ENCODE data around the gene GNAS-AS1. TPM values are rescaled to one million over a fixed set of nuclear protein-coding genes. Genes with fewer than 3 reads are reported as not detected.

The GNAS-AS1 gene
- total and polyA plus RNA-seq, 2 experiments from 2014 or later = 0.98 TPM; not detected in 1

- peak overlapping the region; percentile 100 for H3K27ac ChIP-seq
- H3K79me2 ChIP-seq = peaks cover 75% of the 10 kb centered on the region
- H3K4me3 ChIP-seq = peak overlapping the region; percentile 97
- no peak overlapping the region for H2AFZ ChIP-seq
- DNase-seq (ENCODE audit: low spot score) = no peak
- no peaks in the 10 kb centered on the region for H3K36me3 ChIP-seq (replicated peaks; ENCODE audit: insufficient read depth, low read depth)
- H3K4me1 ChIP-seq (ENCODE audit: insufficient read depth) = peaks cover 45% of the 10 kb centered on the region
- 7% methylated on average over 1 of the region's 1 CpG for WGBS (ENCODE audit: low lambda C conversion rate, missing lambda C conversion rate)
- no peak for TF ChIP-seq EZH2phosphoT487 (IDR thresholded peaks at IDR 0.05; ENCODE audit: low read depth, severe bottlenecking, unreplicated experiment)
- no peak for TF ChIP-seq EZH2 (IDR thresholded peaks at IDR 0.05; ENCODE audit: borderline replicate concordance)
- TF ChIP-seq CTCF (IDR thresholded peaks at IDR 0.05; ENCODE audit: poor library complexity) = no peak
- peaks cover 51% of the 10 kb centered on the region for H4K20me1 ChIP-seq (ENCODE audit: insufficient read depth, poor library complexity, severe bottlenecking)
- no peaks in the 10 kb centered on the region for H3K9me3 ChIP-seq (ENCODE audit: low read depth)
- H3K9me2 ChIP-seq (replicated peaks; ENCODE audit: insufficient read depth) = no peaks in the 10 kb centered on the region
- peak overlapping the region; percentile 83 for H3K4me2 ChIP-seq
- no peaks in the 10 kb centered on the region for H3K27me3 ChIP-seq
These were observed 42.2 kb upstream of the GNAS-AS1 start for GRCh38 chr20:58892932-58893224.

GRCh38 chr20:58892141-58892931 is 41.6 kb upstream of the GNAS-AS1 start:
- TF ChIP-seq EZH2phosphoT487 (IDR thresholded peaks at IDR 0.05; ENCODE audit: low read depth, severe bottlenecking, unreplicated experiment) = no peak
- peak; percentile 11 for TF ChIP-seq CTCF (IDR thresholded peaks at IDR 0.05; ENCODE audit: poor library complexity)
- Histone ChIP-seq H3K9me3 (ENCODE audit: low read depth) (no peaks in the 10 kb centered on the region), H3K9me2 (replicated peaks; ENCODE audit: insufficient read depth) (no peaks in the 10 kb centered on the region), H3K79me2 (peaks cover 75% of the 10 kb centered on the region), H3K4me2 (peak overlapping the region; percentile 83), H3K27me3 (no peaks in the 10 kb centered on the region), H4K20me1 (ENCODE audit: insufficient read depth, poor library complexity, severe bottlenecking) (peaks cover 45% of the 10 kb centered on the region), H3K4me3 (peak overlapping the region; percentile 97), H3K36me3 (replicated peaks; ENCODE audit: insufficient read depth, low read depth) (no peaks in the 10 kb centered on the region), H3K27ac (peak overlapping the region; percentile 100), H3K4me1 (ENCODE audit: insufficient read depth) (peaks cover 41% of the 10 kb centered on the region), H2AFZ (peak overlapping the region; percentile 56)
- WGBS (ENCODE audit: low lambda C conversion rate, missing lambda C conversion rate) = 3% methylated on average over 16 of the region's 49 CpGs
- DNase-seq (ENCODE audit: low spot score) = peak; percentile 90

GRCh38 chr20:58891718-58892140 is 41.0 kb upstream of the GNAS-AS1 start:
- peak; percentile 70 for DNase-seq (ENCODE audit: low spot score)
- Histone ChIP-seq H3K79me2 (peaks cover 70% of the 10 kb centered on the region), H3K9me2 (replicated peaks; ENCODE audit: insufficient read depth) (no peaks in the 10 kb centered on the region), H3K9me3 (ENCODE audit: low read depth) (no peaks in the 10 kb centered on the region), H3K27me3 (no peaks in the 10 kb centered on the region), H3K27ac (peak overlapping the region; percentile 100), H3K4me2 (peak overlapping the region; percentile 83), H3K4me1 (ENCODE audit: insufficient read depth) (peaks cover 35% of the 10 kb centered on the region), H3K4me3 (peak overlapping the region; percentile 97), H4K20me1 (ENCODE audit: insufficient read depth, poor library complexity, severe bottlenecking) (peaks cover 39% of the 10 kb centered on the region), H2AFZ (peak overlapping the region; percentile 56), H3K36me3 (replicated peaks; ENCODE audit: insufficient read depth, low read depth) (no peaks in the 10 kb centered on the region)
- no peak for TF ChIP-seq EZH2 (IDR thresholded peaks at IDR 0.05; ENCODE audit: borderline replicate concordance)
- no peak for TF ChIP-seq EZH2phosphoT487 (IDR thresholded peaks at IDR 0.05; ENCODE audit: low read depth, severe bottlenecking, unreplicated experiment)
- no peak for TF ChIP-seq CTCF (IDR thresholded peaks at IDR 0.05; ENCODE audit: poor library complexity)
- WGBS (ENCODE audit: low lambda C conversion rate, missing lambda C conversion rate) = 0% methylated on average over 8 of the region's 55 CpGs
